Measurements from ENCODE around the gene SPOCK2. TPM values are rescaled to one million over a fixed set of nuclear protein-coding genes. Genes with fewer than 3 reads are reported as not detected.
A peak's percentile ranks its signal among the peaks of the same experiment; 100 is the strongest.

Gene SPOCK2
- polyA plus RNA-seq, 4 donors, result 1.6 to 24.2 (median 3.2) TPM

GRCh38 chr10:72025400-72025799 lies 63.0 kb downstream of the SPOCK2 start:
- H3K27ac ChIP-seq (ENCODE audit: low read depth in 1 of 3, low read length in 2 of 3), result no peak overlapping the region
- H3K4me1 ChIP-seq (ENCODE audit: control insufficient read depth in 3 of 3, insufficient read depth in 2 of 3, low read depth in 1 of 3, low read length in 2 of 3), result peaks cover 0 to 31% (median 0%) of the 10 kb centered on the region in 3 donors
- H3K9me3 ChIP-seq (ENCODE audit: control insufficient read depth in 2 of 2, insufficient read depth in 1 of 2, low read depth in 1 of 2, low read length in 1 of 2), result peaks cover 0 to 6% of the 10 kb centered on the region in 2 donors
- H3K27me3 ChIP-seq (ENCODE audit: control insufficient read depth in 3 of 3, insufficient read depth in 3 of 3, low read length in 3 of 3), result no peaks in the 10 kb centered on the region
- FAIRE-seq, result no peak
- WGBS, 3 donors, result 89 to 92% (median 89%) methylated on average over 8 of the region's 8 CpGs
- DNase-seq, result no peak
- no peaks in the 10 kb centered on the region for H3K36me3 ChIP-seq (ENCODE audit: control insufficient read depth in 3 of 3, insufficient read depth in 2 of 3, low read depth in 1 of 3, low read length in 3 of 3)
- H3K4me3 ChIP-seq (ENCODE audit: low read depth in 1 of 3, low read length in 3 of 3), result no peak overlapping the region

GRCh38 chr10:72024596-72024995 lies 63.8 kb downstream of the SPOCK2 start:
- H3K4me1 ChIP-seq (ENCODE audit: control insufficient read depth in 3 of 3, insufficient read depth in 2 of 3, low read depth in 1 of 3, low read length in 2 of 3), result peaks cover 0 to 30% (median 0%) of the 10 kb centered on the region in 3 donors
- H3K27me3 ChIP-seq (ENCODE audit: control insufficient read depth in 3 of 3, insufficient read depth in 3 of 3, low read length in 3 of 3), result no peaks in the 10 kb centered on the region
- H3K9me3 ChIP-seq (ENCODE audit: control insufficient read depth in 2 of 2, insufficient read depth in 1 of 2, low read depth in 1 of 2, low read length in 1 of 2), result peaks cover 0 to 6% of the 10 kb centered on the region in 2 donors
- no peak overlapping the region for H3K4me3 ChIP-seq (ENCODE audit: low read depth in 1 of 3, low read length in 3 of 3)
- FAIRE-seq (no peak), DNase-seq (no peak)
- no peaks in the 10 kb centered on the region for H3K36me3 ChIP-seq (ENCODE audit: control insufficient read depth in 3 of 3, insufficient read depth in 2 of 3, low read depth in 1 of 3, low read length in 3 of 3)
- WGBS, 3 donors, result 76 to 82% (median 82%) methylated on average over 4 of the region's 4 CpGs
- H3K27ac ChIP-seq (ENCODE audit: low read depth in 1 of 3, low read length in 2 of 3), result no peak overlapping the region

GRCh38 chr10:72022228-72022627 lies 66.1 kb downstream of the SPOCK2 start:
- Histone ChIP-seq H3K36me3 (ENCODE audit: control insufficient read depth in 3 of 3, insufficient read depth in 2 of 3, low read depth in 1 of 3, low read length in 3 of 3) (no peaks in the 10 kb centered on the region), H3K4me1 (ENCODE audit: control insufficient read depth in 3 of 3, insufficient read depth in 2 of 3, low read depth in 1 of 3, low read length in 2 of 3) (peaks cover 0 to 19% (median 0%) of the 10 kb centered on the region in 3 donors), H3K27ac (ENCODE audit: low read depth in 1 of 3, low read length in 2 of 3) (no peak overlapping the region), H3K27me3 (ENCODE audit: control insufficient read depth in 3 of 3, insufficient read depth in 3 of 3, low read length in 3 of 3) (no peaks in the 10 kb centered on the region), H3K4me3 (ENCODE audit: low read depth in 1 of 3, low read length in 3 of 3) (no peak overlapping the region), H3K9me3 (ENCODE audit: control insufficient read depth in 2 of 2, insufficient read depth in 1 of 2, low read depth in 1 of 2, low read length in 1 of 2) (peaks cover 0 to 2% of the 10 kb centered on the region in 2 donors)
- DNase-seq (no peak), FAIRE-seq (no peak)
- 89 to 95% (median 90%) methylated on average over 6 of the region's 6 CpGs for WGBS, 3 donors

- Histone ChIP-seq H3K4me3 (ENCODE audit: low read depth in 1 of 3, low read length in 3 of 3) (no peak overlapping the region), H3K27me3 (ENCODE audit: control insufficient read depth in 3 of 3, insufficient read depth in 3 of 3, low read length in 3 of 3) (no peaks in the 10 kb centered on the region), H3K27ac (ENCODE audit: low read depth in 1 of 3, low read length in 2 of 3) (peak overlapping the region in 1 of 3 donors; percentile 17), H3K4me1 (ENCODE audit: control insufficient read depth in 3 of 3, insufficient read depth in 2 of 3, low read depth in 1 of 3, low read length in 2 of 3) (peaks cover 0 to 22% (median 0%) of the 10 kb centered on the region in 3 donors), H3K36me3 (ENCODE audit: control insufficient read depth in 3 of 3, insufficient read depth in 2 of 3, low read depth in 1 of 3, low read length in 3 of 3) (no peaks in the 10 kb centered on the region), H3K9me3 (ENCODE audit: control insufficient read depth in 2 of 2, insufficient read depth in 1 of 2, low read depth in 1 of 2, low read length in 1 of 2) (no peaks in the 10 kb centered on the region)
- WGBS, 3 donors, result 71 to 72% (median 71%) methylated on average over 9 of the region's 9 CpGs
- no peak for FAIRE-seq
- DNase-seq, result no peak
Observed at GRCh38 chr10:72020914-72021809, 67.2 kb downstream of the SPOCK2 start.

GRCh38 chr10:72019085-72019876 lies 69.1 kb downstream of the SPOCK2 start:
- H3K4me3 ChIP-seq (ENCODE audit: low read depth in 1 of 3, low read length in 3 of 3), result no peak overlapping the region
- no peak overlapping the region for H3K27ac ChIP-seq (ENCODE audit: low read depth in 1 of 3, low read length in 2 of 3)
- no peaks in the 10 kb centered on the region for H3K27me3 ChIP-seq (ENCODE audit: control insufficient read depth in 3 of 3, insufficient read depth in 3 of 3, low read length in 3 of 3)
- no peak for DNase-seq
- peaks cover 0 to 27% (median 0%) of the 10 kb centered on the region in 3 donors for H3K4me1 ChIP-seq (ENCODE audit: control insufficient read depth in 3 of 3, insufficient read depth in 2 of 3, low read depth in 1 of 3, low read length in 2 of 3)
- H3K36me3 ChIP-seq (ENCODE audit: control insufficient read depth in 3 of 3, insufficient read depth in 2 of 3, low read depth in 1 of 3, low read length in 3 of 3), result no peaks in the 10 kb centered on the region
- no peak for FAIRE-seq
- no peaks in the 10 kb centered on the region for H3K9me3 ChIP-seq (ENCODE audit: control insufficient read depth in 2 of 2, insufficient read depth in 1 of 2, low read depth in 1 of 2, low read length in 1 of 2)
- 89% methylated on average over 11 of the region's 11 CpGs for WGBS, 3 donors

GRCh38 chr10:72016608-72017300 lies 71.6 kb downstream of the SPOCK2 start:
- DNase-seq (no peak), FAIRE-seq (no peak)
- 72 to 78% (median 76%) methylated on average over 12 to 13 of the region's 13 CpGs for WGBS, 3 donors
- no peaks in the 10 kb centered on the region for H3K36me3 ChIP-seq (ENCODE audit: control insufficient read depth in 3 of 3, insufficient read depth in 2 of 3, low read depth in 1 of 3, low read length in 3 of 3)
- H3K9me3 ChIP-seq (ENCODE audit: control insufficient read depth in 2 of 2, insufficient read depth in 1 of 2, low read depth in 1 of 2, low read length in 1 of 2), result no peaks in the 10 kb centered on the region
- H3K27me3 ChIP-seq (ENCODE audit: control insufficient read depth in 3 of 3, insufficient read depth in 3 of 3, low read length in 3 of 3), result no peaks in the 10 kb centered on the region
- H3K4me3 ChIP-seq (ENCODE audit: low read depth in 1 of 3, low read length in 3 of 3), result no peak overlapping the region
- H3K27ac ChIP-seq (ENCODE audit: low read depth in 1 of 3, low read length in 2 of 3), result no peak overlapping the region
- peaks cover 0 to 27% (median 0%) of the 10 kb centered on the region in 3 donors for H3K4me1 ChIP-seq (ENCODE audit: control insufficient read depth in 3 of 3, insufficient read depth in 2 of 3, low read depth in 1 of 3, low read length in 2 of 3)

- peaks cover 0 to 5% (median 0%) of the 10 kb centered on the region in 3 donors for H3K36me3 ChIP-seq (ENCODE audit: control insufficient read depth in 3 of 3, insufficient read depth in 2 of 3, low read depth in 1 of 3, low read length in 3 of 3)
- WGBS, 3 donors, result 35 to 62% (median 51%) methylated on average over 8 of the region's 8 CpGs
- peaks cover 0 to 27% (median 0%) of the 10 kb centered on the region in 3 donors for H3K4me1 ChIP-seq (ENCODE audit: control insufficient read depth in 3 of 3, insufficient read depth in 2 of 3, low read depth in 1 of 3, low read length in 2 of 3)
- H3K27ac ChIP-seq (ENCODE audit: low read depth in 1 of 3, low read length in 2 of 3), result peak overlapping the region in 1 of 3 donors; percentile 82
- no peak overlapping the region for H3K4me3 ChIP-seq (ENCODE audit: low read depth in 1 of 3, low read length in 3 of 3)
- no peak for FAIRE-seq
- DNase-seq, result peak; percentile 19 to 80
- no peaks in the 10 kb centered on the region for H3K9me3 ChIP-seq (ENCODE audit: control insufficient read depth in 2 of 2, insufficient read depth in 1 of 2, low read depth in 1 of 2, low read length in 1 of 2)
- no peaks in the 10 kb centered on the region for H3K27me3 ChIP-seq (ENCODE audit: control insufficient read depth in 3 of 3, insufficient read depth in 3 of 3, low read length in 3 of 3)
Observed at GRCh38 chr10:72015841-72016240, 72.5 kb downstream of the SPOCK2 start.
